T-helper 2 cell treated with Interferon-gamma antibody and Interleukin-4, amounts not matched to agents 5 μg/mL and 100 μg/mL, for 36 hours (primary cell): ENCODE data around the gene LRRC52.
"Not testable (repeated sequence)": the region's sequence is repeated elsewhere in the genome, so short reads cannot be mapped to it uniquely, and the experiment has no call there.

Source experiments
- DNase-seq: peaks from one replicate; pipeline ENCODE4 v3.0.0; 2021; ENCODE audit warnings: low spot score
- H3K27ac Mint-ChIP-seq: one replicate; pipeline ENCODE4 v1.8.0; 2021; ENCODE audit warnings: mild to moderate bottlenecking, mixed read lengths
- H3K27me3 Mint-ChIP-seq: one replicate; pipeline ENCODE4 v1.8.0; 2021; ENCODE audit warnings: low read depth, mixed read lengths
- H3K36me3 Mint-ChIP-seq: one replicate; pipeline ENCODE4 v1.8.0; 2021; ENCODE audit warnings: low read depth, mixed read lengths
- H3K4me1 Mint-ChIP-seq: one replicate; pipeline ENCODE4 v1.8.0; 2021; ENCODE audit warnings: low read depth, mixed read lengths
- H3K4me3 Mint-ChIP-seq: one replicate; pipeline ENCODE4 v1.8.0; 2022; ENCODE audit warnings: mild to moderate bottlenecking, moderate library complexity, mixed read lengths
- H3K9me3 Mint-ChIP-seq: one replicate; pipeline ENCODE4 v1.8.0; 2021; ENCODE audit warnings: mixed read lengths

The LRRC52 gene

GRCh38 chr1:165580931-165581871, 37.4 kb downstream of the LRRC52 start:
- H3K27me3 Mint-ChIP-seq, result peaks cover 35% of the 10 kb centered on the region
- DNase-seq, result no peak
- H3K27ac Mint-ChIP-seq, result no peak overlapping the region
- H3K9me3 Mint-ChIP-seq, result no peaks in the 10 kb centered on the region
- no peaks in the 10 kb centered on the region for H3K4me1 Mint-ChIP-seq
- no peak overlapping the region for H3K4me3 Mint-ChIP-seq
- H3K36me3 Mint-ChIP-seq, result no peaks in the 10 kb centered on the region

- H3K27ac Mint-ChIP-seq, result no peak overlapping the region
- no peaks in the 10 kb centered on the region for H3K36me3 Mint-ChIP-seq
- no peak overlapping the region for H3K4me3 Mint-ChIP-seq
- no peaks in the 10 kb centered on the region for H3K4me1 Mint-ChIP-seq
- no peak for DNase-seq
- H3K9me3 Mint-ChIP-seq, result no peaks in the 10 kb centered on the region
- H3K27me3 Mint-ChIP-seq, result peaks cover 32% of the 10 kb centered on the region
Observed at GRCh38 chr1:165581926-165582325, 38.1 kb downstream of the LRRC52 start.

GRCh38 chr1:165586398-165586797, 42.6 kb downstream of the LRRC52 start:
- Mint-ChIP-seq H3K27ac (no peak overlapping the region), H3K9me3 (no peaks in the 10 kb centered on the region), H3K4me1 (no peaks in the 10 kb centered on the region), H3K27me3 (peaks cover 54% of the 10 kb centered on the region), H3K4me3 (no peak overlapping the region), H3K36me3 (no peaks in the 10 kb centered on the region)
- DNase-seq, result no peak

GRCh38 chr1:165591391-165591790, 47.6 kb downstream of the LRRC52 start:
- not testable (repeated sequence) for DNase-seq, H3K9me3 Mint-ChIP-seq, H3K36me3 Mint-ChIP-seq, H3K27ac Mint-ChIP-seq, H3K4me1 Mint-ChIP-seq, H3K4me3 Mint-ChIP-seq
- H3K27me3 Mint-ChIP-seq, result peaks cover 70% of the 10 kb centered on the region

DNA sequence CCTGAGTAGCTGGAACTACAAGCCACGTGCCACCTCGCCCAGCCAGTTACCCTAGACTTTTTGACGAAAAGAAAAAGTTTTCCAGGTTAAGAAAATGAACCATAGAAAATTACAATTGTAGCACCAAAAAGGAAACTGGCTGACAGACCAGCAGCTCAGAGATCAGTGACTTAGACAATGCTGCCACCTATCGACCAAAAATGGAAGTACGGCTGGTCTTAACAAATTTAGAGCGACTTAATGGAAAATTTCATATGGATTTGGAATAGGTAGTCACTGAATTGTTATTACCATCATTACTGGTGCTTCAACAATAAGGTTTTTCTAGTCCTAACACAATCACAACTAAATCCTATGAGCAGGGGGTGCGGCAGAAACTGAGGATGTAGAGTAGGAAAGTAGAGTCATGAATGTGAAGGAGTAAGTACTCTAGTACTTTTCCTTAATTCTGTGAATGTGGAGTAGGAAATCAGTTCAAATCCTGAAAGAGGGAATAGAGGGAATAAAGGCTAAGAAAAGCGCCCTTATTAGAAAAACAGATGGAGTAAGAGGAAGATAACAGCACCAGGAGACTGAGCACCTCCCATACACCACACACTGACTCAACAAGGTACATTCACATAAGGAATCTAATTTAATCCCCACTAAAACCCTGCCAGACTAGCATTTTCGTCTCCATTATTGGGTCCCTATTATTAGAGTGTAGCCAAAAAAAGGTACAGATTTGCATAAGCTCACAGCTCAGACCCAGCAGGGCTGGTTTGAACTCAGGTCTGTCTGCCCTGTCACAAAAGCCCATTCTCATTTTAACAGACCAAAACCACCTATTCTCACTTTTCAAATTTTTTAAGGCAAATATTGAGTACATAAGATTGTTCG, 49.4 kb downstream of the LRRC52 start:
- peak; percentile 57 for DNase-seq
- H3K9me3 Mint-ChIP-seq, result no peaks in the 10 kb centered on the region
- H3K27ac Mint-ChIP-seq, result no peak overlapping the region
- H3K36me3 Mint-ChIP-seq, result no peaks in the 10 kb centered on the region
- no peak overlapping the region for H3K4me3 Mint-ChIP-seq
- H3K27me3 Mint-ChIP-seq, result peaks cover 74% of the 10 kb centered on the region
- peaks cover 16% of the 10 kb centered on the region for H3K4me1 Mint-ChIP-seq

GRCh38 chr1:165595246-165595938, 51.6 kb downstream of the LRRC52 start:
- Mint-ChIP-seq H3K36me3 (no peaks in the 10 kb centered on the region), H3K4me1 (peaks cover 26% of the 10 kb centered on the region), H3K9me3 (no peaks in the 10 kb centered on the region), H3K4me3 (no peak overlapping the region), H3K27me3 (peaks cover 56% of the 10 kb centered on the region), H3K27ac (no peak overlapping the region)
- no peak for DNase-seq

DNA sequence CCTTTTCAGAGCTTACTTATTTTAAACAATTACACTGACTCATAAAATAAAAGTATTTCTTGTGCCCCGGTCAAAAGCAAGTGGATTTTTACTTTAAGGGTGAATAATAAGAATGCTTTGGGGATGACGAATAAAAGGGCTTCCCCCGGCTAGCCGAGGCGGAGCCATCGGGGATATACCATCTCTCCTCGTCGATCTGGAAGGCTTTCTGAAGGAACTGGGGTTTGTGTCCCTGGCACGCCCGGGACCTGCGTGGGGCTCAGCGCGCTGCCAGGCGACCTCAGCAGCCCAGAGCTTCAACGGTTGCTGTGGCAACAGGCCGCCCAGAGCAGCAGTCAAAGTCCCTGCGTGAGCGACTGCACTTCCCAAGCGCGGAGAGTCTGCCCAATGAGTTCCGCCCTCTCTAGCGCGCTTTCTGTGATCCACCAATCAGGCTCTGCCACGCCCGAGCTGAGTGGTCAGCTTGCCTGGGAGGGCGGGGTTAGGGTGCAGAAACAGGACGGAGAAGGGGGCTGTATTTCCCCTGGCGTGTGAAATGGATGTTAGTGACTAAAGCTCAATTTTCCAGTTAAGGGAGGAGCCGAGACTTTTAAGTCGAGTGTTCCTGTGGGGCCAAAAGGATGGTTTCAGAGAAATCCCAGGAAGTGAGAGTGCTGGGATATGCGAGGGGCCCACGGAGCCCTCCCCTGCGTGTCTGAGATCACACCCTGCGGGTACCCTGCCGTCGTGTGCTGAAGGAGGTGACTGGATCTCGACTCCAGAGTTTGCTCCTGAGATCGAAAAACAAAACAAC, 54.3 kb downstream of the LRRC52 start:
- H3K36me3 Mint-ChIP-seq, result no peaks in the 10 kb centered on the region
- H3K4me1 Mint-ChIP-seq, result peaks cover 27% of the 10 kb centered on the region
- peak overlapping the region; percentile 95 for H3K4me3 Mint-ChIP-seq
- H3K27me3 Mint-ChIP-seq, result peaks cover 39% of the 10 kb centered on the region
- H3K27ac Mint-ChIP-seq, result peak overlapping the region; percentile 95
- DNase-seq, result peak; percentile 97
- H3K9me3 Mint-ChIP-seq, result no peaks in the 10 kb centered on the region

DNA sequence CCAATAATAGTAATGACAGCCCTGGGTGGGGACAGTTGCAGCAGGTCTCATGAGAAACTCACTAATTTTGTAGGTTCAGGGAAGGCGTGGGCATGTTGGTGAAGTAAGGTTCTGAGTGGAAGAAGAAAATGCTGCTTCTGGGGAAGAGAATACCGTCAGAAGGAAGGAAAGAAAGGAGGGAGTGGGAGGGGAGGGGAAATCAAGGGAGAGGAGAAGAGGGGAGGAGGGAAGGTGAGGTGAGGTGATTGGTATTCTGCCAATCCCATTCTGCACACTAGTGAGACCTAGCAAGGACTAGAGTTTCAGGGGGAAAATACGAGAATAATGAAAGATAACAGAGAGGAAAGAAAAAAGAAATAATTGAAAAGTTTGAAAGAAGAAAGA, 54.9 kb downstream of the LRRC52 start:
- Mint-ChIP-seq H3K27ac (peak overlapping the region; percentile 95), H3K27me3 (peaks cover 33% of the 10 kb centered on the region), H3K36me3 (no peaks in the 10 kb centered on the region), H3K4me1 (peaks cover 27% of the 10 kb centered on the region), H3K9me3 (no peaks in the 10 kb centered on the region), H3K4me3 (peak overlapping the region; percentile 95)
- no peak for DNase-seq

DNA sequence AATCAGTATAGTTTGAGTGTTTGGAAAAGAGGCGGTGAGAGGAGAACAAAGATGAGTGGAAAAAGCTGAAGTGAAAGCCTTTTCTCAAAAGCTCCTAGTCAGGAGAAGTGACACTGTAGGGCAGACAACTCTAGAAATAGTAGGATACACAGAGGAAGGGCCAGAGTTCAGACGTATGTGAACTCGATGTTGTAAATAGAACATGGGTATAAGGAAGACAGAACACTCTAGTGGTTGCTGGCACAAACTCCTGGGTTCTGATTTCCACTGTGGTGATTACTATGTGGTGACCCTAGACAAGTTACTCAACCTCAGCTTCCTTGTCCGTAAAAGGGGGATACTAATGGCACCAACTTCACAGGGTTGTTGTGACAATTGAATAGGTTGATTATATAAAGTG, 57.0 kb downstream of the LRRC52 start:
- Mint-ChIP-seq H3K36me3 (no peaks in the 10 kb centered on the region), H3K4me1 (peaks cover 27% of the 10 kb centered on the region), H3K9me3 (no peaks in the 10 kb centered on the region), H3K27ac (no peak overlapping the region), H3K27me3 (peaks cover 19% of the 10 kb centered on the region), H3K4me3 (no peak overlapping the region)
- DNase-seq, result no peak

DNA sequence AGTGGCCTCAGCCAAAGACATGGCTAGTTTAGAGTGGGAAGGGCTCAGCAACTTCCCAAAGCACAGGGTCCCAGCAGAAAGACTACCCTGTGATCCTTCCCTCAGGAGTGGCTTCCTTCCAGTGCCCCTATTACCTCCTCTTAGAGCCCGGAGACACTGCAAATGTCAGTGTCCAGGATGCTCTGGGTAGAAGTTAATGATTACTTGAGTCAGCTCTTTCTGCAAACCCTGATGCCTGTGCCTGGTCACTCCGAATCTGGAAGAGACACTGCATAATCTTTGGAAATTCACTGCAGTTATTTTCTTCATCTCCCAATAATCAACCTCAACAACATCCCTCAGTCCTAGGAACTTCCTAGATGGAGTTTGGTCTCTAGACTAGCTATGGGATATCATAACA, 60.0 kb downstream of the LRRC52 start:
- Mint-ChIP-seq H3K36me3 (no peaks in the 10 kb centered on the region), H3K27me3 (peaks cover 10% of the 10 kb centered on the region), H3K4me1 (peaks cover 11% of the 10 kb centered on the region), H3K9me3 (no peaks in the 10 kb centered on the region), H3K4me3 (no peak overlapping the region), H3K27ac (no peak overlapping the region)
- DNase-seq, result no peak

DNA sequence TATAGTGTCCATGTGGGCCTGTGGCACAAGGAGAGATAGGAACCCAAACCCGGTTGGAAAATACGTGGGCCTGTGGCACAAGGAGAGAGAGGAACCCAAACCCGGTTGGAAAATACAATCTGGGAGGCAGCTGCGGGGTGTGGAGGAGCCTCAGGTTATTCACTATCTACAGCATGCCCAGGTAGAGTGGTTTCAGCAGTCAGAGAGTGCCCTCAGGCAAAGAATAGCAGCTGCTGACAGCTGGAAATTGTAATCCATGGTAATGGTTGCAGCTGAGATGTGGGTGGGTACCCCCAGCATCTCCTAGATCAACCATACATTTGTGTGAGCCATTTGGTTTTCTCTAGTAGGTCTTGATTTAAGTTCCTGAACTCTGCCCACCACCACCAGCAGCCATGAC, 61.4 kb downstream of the LRRC52 start:
- Mint-ChIP-seq H3K27me3 (peaks cover 10% of the 10 kb centered on the region), H3K4me3 (no peak overlapping the region), H3K4me1 (peaks cover 8% of the 10 kb centered on the region), H3K9me3 (no peaks in the 10 kb centered on the region), H3K36me3 (no peaks in the 10 kb centered on the region), H3K27ac (no peak overlapping the region)
- DNase-seq, result no peak

DNA sequence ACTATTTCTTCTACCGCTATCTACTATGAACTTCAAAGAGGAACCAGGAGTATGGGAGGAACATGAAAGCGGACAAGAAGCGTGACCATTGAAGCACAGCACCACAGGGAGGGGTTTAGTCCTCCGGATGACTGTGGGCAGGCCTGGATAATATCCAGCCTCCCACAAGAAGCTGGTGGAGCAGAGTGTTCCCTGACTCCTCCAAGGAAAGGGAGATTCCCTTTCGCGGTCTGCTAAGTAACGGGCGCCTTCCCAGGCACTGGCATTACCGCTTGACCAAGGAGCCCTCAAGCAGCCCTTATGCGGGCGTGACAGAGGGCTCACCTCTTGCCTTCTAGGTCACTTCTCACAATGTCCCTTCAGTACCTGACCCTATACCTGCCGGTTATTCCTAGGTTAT, 62.9 kb downstream of the LRRC52 start:
- not testable (repeated sequence) for H3K36me3 Mint-ChIP-seq, H3K27ac Mint-ChIP-seq, H3K4me1 Mint-ChIP-seq, H3K4me3 Mint-ChIP-seq, DNase-seq, H3K9me3 Mint-ChIP-seq
- H3K27me3 Mint-ChIP-seq, result peaks cover 15% of the 10 kb centered on the region

GRCh38 chr1:165610866-165611265, 67.1 kb downstream of the LRRC52 start:
- Mint-ChIP-seq H3K4me1 (no peaks in the 10 kb centered on the region), H3K27ac (no peak overlapping the region), H3K36me3 (no peaks in the 10 kb centered on the region), H3K9me3 (peaks cover 3% of the 10 kb centered on the region), H3K4me3 (no peak overlapping the region), H3K27me3 (peaks cover 30% of the 10 kb centered on the region)
- DNase-seq, result no peak
